B cell (primary cell): Measurements from ENCODE around the gene NABP1.

Experiments
- CTCF ChIP-seq: fragments of 200-600 bp; IDR thresholded peaks from one replicate; pipeline ENCODE4 v1.8.0; 2022; ENCODE audit warnings: antibody characterized with exemption, mild to moderate bottlenecking
- EZH2 ChIP-seq: IDR thresholded peaks from 2 replicates; pipeline ENCODE4 v1.6.1; 2012; ENCODE audit warnings: borderline replicate concordance, low read depth, mild to moderate bottlenecking, moderate library complexity, low read length; ENCODE audit not compliant: insufficient read depth, poor library complexity, severe bottlenecking

- TF ChIP-seq CTCF: no peak
- TF ChIP-seq EZH2: no peak
Observed at GRCh38 chr2:191713837-191714236, 35.9 kb downstream of the NABP1 start.
